Lung (tissue), 12 donors: ENCODE measurements around the gene DMRT2. TPM values are rescaled to one million over a fixed set of nuclear protein-coding genes. Genes with fewer than 3 reads are reported as not detected.
A peak's percentile ranks its signal among the peaks of the same experiment; 100 is the strongest.

Experiments used
- ATAC-seq: fragments of 200-7000 bp; cut with Tn5 transposase; one replicate; pipeline ENCODE4 v1.9.1; 2020; ENCODE audit warnings: moderate number of reproducible peaks; ENCODE audit not compliant: insufficient read depth, low FRiP score
- DNase-seq, 3 donors: peaks; one replicate each; pipeline ENCODE4 v3.0.0-alpha.2; 2013 to 2017
- H3K27ac ChIP-seq, 2 donors: one replicate each; pipeline ENCODE4 v1.5.1; 2013; ENCODE audit warnings: mild to moderate bottlenecking in 2 of 2, moderate library complexity in 2 of 2, control low read depth in 1 of 2, inconsistent platforms in 1 of 2, low read depth in 1 of 2, low read length in 1 of 2
- H3K27me3 ChIP-seq, 3 donors: one replicate each; pipeline ENCODE4 v1.5.1; 2013; ENCODE audit warnings: low read length in 2 of 3; ENCODE audit not compliant: control insufficient read depth in 3 of 3, insufficient read depth in 3 of 3
- H3K36me3 ChIP-seq, 4 donors: one replicate each; pipeline ENCODE4 v1.5.1; 2013; ENCODE audit warnings: low read length in 4 of 4, mild to moderate bottlenecking in 1 of 4, moderate library complexity in 1 of 4; ENCODE audit not compliant: control insufficient read depth in 4 of 4, insufficient read depth in 4 of 4
- H3K4me1 ChIP-seq, 5 donors: one replicate each; pipeline ENCODE4 v1.5.1; 2013; ENCODE audit warnings: low read length in 5 of 5, mild to moderate bottlenecking in 2 of 5, moderate library complexity in 1 of 5; ENCODE audit not compliant: control insufficient read depth in 5 of 5, insufficient read depth in 5 of 5
- H3K4me3 ChIP-seq: one replicate; pipeline ENCODE4 v1.5.1; 2013; ENCODE audit warnings: mild to moderate bottlenecking, control low read depth, moderate library complexity
- H3K9ac ChIP-seq, 2 donors: one replicate each; pipeline ENCODE4 v1.5.1; 2013; ENCODE audit warnings: low read length in 2 of 2, control low read depth in 1 of 2; ENCODE audit not compliant: insufficient read depth in 1 of 2
- H3K9me3 ChIP-seq, 4 donors: one replicate each; pipeline ENCODE4 v1.5.1; 2013; ENCODE audit warnings: low read length in 3 of 4, mild to moderate bottlenecking in 1 of 4, moderate library complexity in 1 of 4; ENCODE audit not compliant: control insufficient read depth in 4 of 4, insufficient read depth in 3 of 4
- WGBS, 2 donors: extraction: QIAGEN DNeasy Blood & Tissue Kit; methylation state at CpG; one replicate each; pipeline ENCODE4 v1.1.7; 2013; 5-methylcytosine and 5-hydroxymethylcytosine counted together
- polyA plus RNA-seq, 2 donors: library from polyadenylated mRNA; stranded (reverse); fragments of 200-250 nt; gene quantifications; one replicate each; pipeline ENCODE4 v1.2.1, GENCODE V29; 2013
- total RNA-seq, 2 donors: library from RNA; depleted of rRNA in 1 of 2; stranded (reverse); fragments of >200 nt in 1 of 2; gene quantifications; one replicate each; pipeline ENCODE4 v1.2.1, GENCODE V29; 2014 to 2021
- TF ChIP-seq, protein P1 (sequence below): IDR thresholded peaks from 2 replicates; pipeline ENCODE4 v1.5.1; 2012; ENCODE audit warnings: mild to moderate bottlenecking; ENCODE audit errors: control extremely low read depth, extremely low read depth
- donor health status: control.
- donor health status: control.
- donor health status: Bipolar disorder and iron deficiency.
- donor health status: healthy.
- donor health status: DM: yes; HTN: yes; CAD: no.

Gene DMRT2
- total and polyA plus RNA-seq, 4 donors = 0.52 to 1.7 (median 0.80) TPM

DNA sequence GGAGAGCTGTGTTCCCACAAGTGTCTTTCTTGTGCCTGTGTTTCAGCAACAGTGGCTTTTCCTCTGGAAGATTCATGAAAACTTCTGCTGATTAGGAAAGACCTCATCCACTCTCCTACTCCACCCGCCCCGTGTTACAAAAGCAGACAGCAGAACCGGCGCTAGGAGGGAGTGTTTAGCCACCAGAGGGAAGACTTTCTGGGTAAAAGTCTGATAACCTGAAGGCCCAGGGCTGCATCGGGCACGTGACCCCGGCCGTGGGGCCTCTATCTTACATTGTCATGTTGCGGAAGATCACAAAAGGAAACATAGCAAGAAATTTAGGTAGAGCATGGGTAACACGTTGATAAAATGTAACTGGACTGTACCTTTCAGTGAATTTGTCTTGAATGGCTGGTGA, 32.0 kb upstream of the DMRT2 start:
- H3K4me3 ChIP-seq = no peak overlapping the region
- TF ChIP-seq, protein P1, sequence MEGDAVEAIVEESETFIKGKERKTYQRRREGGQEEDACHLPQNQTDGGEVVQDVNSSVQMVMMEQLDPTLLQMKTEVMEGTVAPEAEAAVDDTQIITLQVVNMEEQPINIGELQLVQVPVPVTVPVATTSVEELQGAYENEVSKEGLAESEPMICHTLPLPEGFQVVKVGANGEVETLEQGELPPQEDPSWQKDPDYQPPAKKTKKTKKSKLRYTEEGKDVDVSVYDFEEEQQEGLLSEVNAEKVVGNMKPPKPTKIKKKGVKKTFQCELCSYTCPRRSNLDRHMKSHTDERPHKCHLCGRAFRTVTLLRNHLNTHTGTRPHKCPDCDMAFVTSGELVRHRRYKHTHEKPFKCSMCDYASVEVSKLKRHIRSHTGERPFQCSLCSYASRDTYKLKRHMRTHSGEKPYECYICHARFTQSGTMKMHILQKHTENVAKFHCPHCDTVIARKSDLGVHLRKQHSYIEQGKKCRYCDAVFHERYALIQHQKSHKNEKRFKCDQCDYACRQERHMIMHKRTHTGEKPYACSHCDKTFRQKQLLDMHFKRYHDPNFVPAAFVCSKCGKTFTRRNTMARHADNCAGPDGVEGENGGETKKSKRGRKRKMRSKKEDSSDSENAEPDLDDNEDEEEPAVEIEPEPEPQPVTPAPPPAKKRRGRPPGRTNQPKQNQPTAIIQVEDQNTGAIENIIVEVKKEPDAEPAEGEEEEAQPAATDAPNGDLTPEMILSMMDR = no peak
- H3K27me3 ChIP-seq = peaks cover 0 to 20% (median 0%) of the 10 kb centered on the region in 3 donors
- 12 to 16% methylated on average over 10 of the region's 10 CpGs for WGBS, 2 donors
- no peaks in the 10 kb centered on the region for H3K4me1 ChIP-seq
- DNase-seq (peak in 1 of 3 donors; percentile 42), ATAC-seq (no peak)
- H3K9me3 ChIP-seq = peaks cover 0 to 3% (median under 1%) of the 10 kb centered on the region in 4 donors
- no peaks in the 10 kb centered on the region for H3K36me3 ChIP-seq
- H3K9ac ChIP-seq = no peak overlapping the region
- no peak overlapping the region for H3K27ac ChIP-seq

GRCh38 chr9:1024112-1024511, 26.0 kb upstream of the DMRT2 start:
- H3K27ac ChIP-seq = no peak overlapping the region
- H3K4me3 ChIP-seq = no peak overlapping the region
- H3K27me3 ChIP-seq = peaks cover 0 to 11% (median 0%) of the 10 kb centered on the region in 3 donors
- no peaks in the 10 kb centered on the region for H3K4me1 ChIP-seq
- peaks cover 0 to 4% (median 2%) of the 10 kb centered on the region in 4 donors for H3K9me3 ChIP-seq
- DNase-seq (no peak), ATAC-seq (no peak)
- no peaks in the 10 kb centered on the region for H3K36me3 ChIP-seq
- WGBS, 2 donors = 84 to 89% methylated on average over 1 of the region's 1 CpG
- TF ChIP-seq, protein P1 = no peak
- no peak overlapping the region for H3K9ac ChIP-seq

GRCh38 chr9:1025131-1025530, 25.0 kb upstream of the DMRT2 start:
- DNase-seq = no peak
- H3K9me3 ChIP-seq = peaks cover 0 to 4% (median 2%) of the 10 kb centered on the region in 4 donors
- WGBS, 2 donors = 52 to 64% methylated on average over 8 of the region's 8 CpGs
- H3K27ac ChIP-seq = no peak overlapping the region
- no peaks in the 10 kb centered on the region for H3K4me1 ChIP-seq
- no peak overlapping the region for H3K9ac ChIP-seq
- ATAC-seq = no peak
- TF ChIP-seq, protein P1 = no peak
- H3K36me3 ChIP-seq = no peaks in the 10 kb centered on the region
- peaks cover 0 to 9% (median 5%) of the 10 kb centered on the region in 3 donors for H3K27me3 ChIP-seq
- no peak overlapping the region for H3K4me3 ChIP-seq

DNA sequence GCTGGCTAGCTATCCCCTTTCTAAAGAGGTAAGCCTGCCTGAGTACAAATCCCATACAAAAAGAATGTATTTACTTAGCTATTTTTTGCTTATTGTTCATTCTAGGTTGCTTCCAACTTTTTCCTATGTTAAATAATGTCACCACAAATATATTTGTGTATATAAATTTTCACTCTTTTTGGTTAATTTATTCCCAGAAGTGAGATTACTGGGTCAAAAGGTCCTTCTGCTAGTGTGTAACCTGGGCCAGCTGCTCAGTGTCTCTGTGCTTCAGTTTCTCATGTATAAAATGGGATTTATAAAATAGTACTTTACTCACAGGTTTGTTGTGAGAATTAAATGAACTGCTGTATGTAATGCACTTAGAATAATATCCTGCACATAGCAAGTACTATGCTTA, 23.9 kb upstream of the DMRT2 start:
- Histone ChIP-seq H3K36me3 (no peaks in the 10 kb centered on the region), H3K27ac (no peak overlapping the region), H3K9ac (no peak overlapping the region), H3K27me3 (peaks cover 0 to 20% (median 10%) of the 10 kb centered on the region in 3 donors), H3K4me1 (no peaks in the 10 kb centered on the region), H3K9me3 (peaks cover 0 to 3% (median under 1%) of the 10 kb centered on the region in 4 donors), H3K4me3 (no peak overlapping the region)
- no peak for ATAC-seq
- no peak for DNase-seq
- TF ChIP-seq, protein P1 = no peak
